Small intestine (tissue), 7 donors: Measurements from ENCODE around the gene MIPOL1. TPM values are rescaled to one million over a fixed set of nuclear protein-coding genes. Genes with fewer than 3 reads are reported as not detected.

Experiments used
- DNase-seq, 2 donors: peaks; one replicate each; pipeline versions ENCODE4 v3.0.0 to v3.0.0-alpha.2; 2013
- FAIRE-seq: peaks from 2 replicates; lab custom pipeline; 2012; peaks lifted over from hg19 to GRCh38; lab: Jason Lieb, UNC
- H3K27ac ChIP-seq, 3 donors: one replicate each; pipeline ENCODE4 v1.5.1; 2013; ENCODE audit warnings: low read length in 2 of 3, mild to moderate bottlenecking in 2 of 3, control low read depth in 1 of 3, inconsistent platforms in 1 of 3, low read depth in 1 of 3, moderate library complexity in 1 of 3
- H3K27me3 ChIP-seq, 3 donors: one replicate each; pipeline ENCODE4 v1.6.1; 2013; ENCODE audit warnings: low read length in 3 of 3, inconsistent platforms in 1 of 3; ENCODE audit not compliant: control insufficient read depth in 3 of 3, insufficient read depth in 3 of 3
- H3K36me3 ChIP-seq, 3 donors: one replicate each; pipeline ENCODE4 v1.6.1; 2013; ENCODE audit warnings: low read length in 3 of 3, inconsistent platforms in 1 of 3, low read depth in 1 of 3, mild to moderate bottlenecking in 1 of 3, moderate library complexity in 1 of 3; ENCODE audit not compliant: control insufficient read depth in 3 of 3, insufficient read depth in 2 of 3
- H3K4me1 ChIP-seq, 3 donors: one replicate each; pipeline ENCODE4 v1.6.1; 2013; ENCODE audit warnings: low read length in 2 of 3, inconsistent platforms in 1 of 3, low read depth in 1 of 3, mild to moderate bottlenecking in 1 of 3, moderate library complexity in 1 of 3; ENCODE audit not compliant: control insufficient read depth in 3 of 3, insufficient read depth in 2 of 3
- H3K4me3 ChIP-seq, 3 donors: one replicate each; pipeline ENCODE4 v1.5.1; 2013; ENCODE audit warnings: low read length in 3 of 3, control low read depth in 1 of 3, inconsistent platforms in 1 of 3, low read depth in 1 of 3, mild to moderate bottlenecking in 1 of 3, moderate library complexity in 1 of 3
- H3K9me3 ChIP-seq, 2 donors: one replicate each; pipeline ENCODE4 v1.6.1; 2013; ENCODE audit warnings: low read depth in 1 of 2, low read length in 1 of 2; ENCODE audit not compliant: control insufficient read depth in 2 of 2, insufficient read depth in 1 of 2
- WGBS, 3 donors: extraction: QIAGEN DNeasy Blood & Tissue Kit; methylation state at CpG; one replicate each; pipeline ENCODE4 v1.1.7; 2013; 5-methylcytosine and 5-hydroxymethylcytosine counted together
- polyA plus RNA-seq, 4 donors: library from polyadenylated mRNA; stranded (reverse) in 3 of 4; unstranded in 1 of 4; fragments of 200-250 nt in 3 of 4; fragments of 120-200 nt in 1 of 4; gene quantifications; one replicate each; pipeline versions ENCODE4 v1.2.1 to v1.2.3, GENCODE V29; 2013
- donor health status: healthy with polysubstance abuse.
- donor health status: control.
- donor health status: control.
- donor health status: Bipolar disorder and iron deficiency.
- donor health status: healthy.

The MIPOL1 gene
- polyA plus RNA-seq, 4 donors = 0.45 to 9.2 (median 2.3) TPM

DNA sequence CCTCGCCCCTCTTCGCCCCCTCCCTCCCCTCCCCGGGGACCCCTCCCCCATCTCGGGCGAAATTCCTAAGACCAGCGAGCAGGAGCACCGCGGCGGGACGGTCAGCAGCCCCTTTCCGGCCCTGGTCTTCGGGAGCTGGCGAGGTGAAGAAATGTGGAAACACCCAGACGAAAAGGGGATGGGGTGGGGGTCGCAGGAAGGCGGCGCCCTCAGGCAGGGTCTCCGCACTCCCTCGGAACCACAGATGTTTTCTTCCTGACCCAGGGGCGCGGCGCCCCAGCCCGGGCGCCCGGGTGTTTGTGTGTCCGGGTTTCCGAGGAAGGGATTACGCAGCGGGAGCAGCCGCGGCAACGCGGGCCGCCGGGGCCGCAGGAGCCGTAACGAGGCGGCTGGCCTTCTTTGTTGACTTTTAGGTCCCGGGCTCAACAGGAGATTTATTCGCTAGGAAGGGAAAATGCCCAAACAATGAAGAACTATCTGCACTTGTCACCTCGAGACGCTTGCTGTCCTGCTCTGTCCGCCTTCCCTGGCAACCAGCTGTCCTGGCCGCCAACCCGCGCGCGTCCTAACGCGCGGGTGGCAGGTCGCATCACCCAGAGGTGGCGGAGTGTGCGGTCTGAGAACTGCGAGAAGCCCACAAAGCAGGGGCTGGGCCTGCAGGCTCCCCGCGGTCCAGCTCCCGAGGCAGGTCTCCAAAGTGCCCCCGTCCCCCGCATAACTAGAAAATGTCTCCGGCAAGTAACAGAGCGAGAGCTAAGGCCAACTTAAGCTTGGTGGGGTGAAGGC is 390.3 kb downstream of the MIPOL1 start:
- FAIRE-seq (no peak), DNase-seq (peak; percentile 48 to 74)
- H3K4me1 ChIP-seq = peaks cover 0 to 10% (median 1%) of the 10 kb centered on the region in 3 donors
- H3K27me3 ChIP-seq = peaks cover 0 to 45% (median 38%) of the 10 kb centered on the region in 3 donors
- peaks cover 0 to 28% (median 1%) of the 10 kb centered on the region in 3 donors for H3K36me3 ChIP-seq
- H3K4me3 ChIP-seq = peak overlapping the region; percentile 46 to 67 (median 60)
- H3K9me3 ChIP-seq = no peaks in the 10 kb centered on the region
- peak overlapping the region; percentile 63 to 81 (median 74) for H3K27ac ChIP-seq
- WGBS, 3 donors = 3 to 7% (median 3%) methylated on average over 57 to 63 of the region's 63 CpGs

DNA sequence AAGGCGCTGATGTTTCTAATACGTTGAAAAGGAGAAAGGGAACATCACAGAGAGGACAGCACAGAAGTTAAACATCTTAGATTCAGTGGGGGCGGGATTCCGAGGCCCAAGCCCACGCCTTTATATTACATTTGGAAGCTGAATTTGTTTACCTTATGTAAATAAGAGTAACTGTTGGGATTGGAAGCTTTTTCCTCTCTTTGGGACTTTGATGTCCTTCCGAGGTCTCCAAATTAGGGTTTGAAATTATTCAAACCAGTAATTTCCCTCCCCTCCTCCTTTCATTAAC is 390.9 kb downstream of the MIPOL1 start:
- peaks cover 0 to 28% (median 1%) of the 10 kb centered on the region in 3 donors for H3K36me3 ChIP-seq
- H3K9me3 ChIP-seq = no peaks in the 10 kb centered on the region
- H3K4me3 ChIP-seq = peak overlapping the region in 2 of 3 donors; percentile 60 to 67
- H3K27me3 ChIP-seq = peaks cover 0 to 42% (median 33%) of the 10 kb centered on the region in 3 donors
- H3K27ac ChIP-seq = peak overlapping the region; percentile 63 to 81 (median 74)
- FAIRE-seq (no peak), DNase-seq (no peak)
- peaks cover 0 to 10% (median 1%) of the 10 kb centered on the region in 3 donors for H3K4me1 ChIP-seq
- 2 to 9% (median 5%) methylated on average over 6 of the region's 6 CpGs for WGBS, 3 donors

DNA sequence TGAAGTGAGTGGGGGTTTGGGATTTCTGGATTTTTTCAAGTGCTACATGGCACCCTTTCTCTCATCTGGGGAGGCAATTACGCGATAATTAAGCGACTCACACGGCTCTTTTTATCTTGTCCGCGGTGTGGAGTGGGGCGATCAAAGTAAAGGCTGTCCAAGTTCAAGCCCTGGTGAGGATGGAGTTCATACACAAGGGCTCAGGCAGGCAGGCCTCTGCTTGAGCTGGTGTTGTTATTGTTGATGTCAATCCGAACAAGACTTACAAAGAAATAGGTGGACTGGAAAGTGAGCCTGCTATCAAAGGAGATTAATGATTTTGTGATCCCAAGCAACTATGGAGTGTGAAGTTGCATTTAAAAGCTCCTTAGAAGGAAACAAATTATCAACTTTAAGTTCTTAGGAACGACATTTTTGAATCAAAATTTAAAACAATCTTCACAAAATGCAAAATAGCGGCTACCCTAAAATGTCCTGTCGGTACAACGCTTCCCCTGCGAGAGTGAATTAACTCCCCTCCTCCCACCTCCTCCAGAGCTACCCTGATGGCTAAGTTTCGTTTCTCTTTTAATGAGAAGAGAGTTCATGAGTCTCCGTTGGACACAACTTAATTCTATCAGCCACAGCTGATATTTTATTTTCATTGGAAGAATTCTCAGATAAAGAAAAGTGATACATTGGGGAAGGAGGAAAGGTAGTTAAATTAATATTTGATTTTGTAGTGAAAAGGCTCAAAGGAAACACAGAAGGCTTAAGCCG is 391.4 kb downstream of the MIPOL1 start:
- Histone ChIP-seq H3K4me1 (peaks cover 0 to 10% (median 1%) of the 10 kb centered on the region in 3 donors), H3K9me3 (no peaks in the 10 kb centered on the region), H3K4me3 (peak overlapping the region in 2 of 3 donors; percentile 60 to 67), H3K27ac (peak overlapping the region; percentile 63 to 81 (median 74)), H3K27me3 (peaks cover 0 to 42% (median 33%) of the 10 kb centered on the region in 3 donors), H3K36me3 (peaks cover 0 to 28% (median 1%) of the 10 kb centered on the region in 3 donors)
- no peak for FAIRE-seq
- 4 to 10% (median 8%) methylated on average over 16 of the region's 16 CpGs for WGBS, 3 donors
- DNase-seq = peak; percentile 60 to 69

DNA sequence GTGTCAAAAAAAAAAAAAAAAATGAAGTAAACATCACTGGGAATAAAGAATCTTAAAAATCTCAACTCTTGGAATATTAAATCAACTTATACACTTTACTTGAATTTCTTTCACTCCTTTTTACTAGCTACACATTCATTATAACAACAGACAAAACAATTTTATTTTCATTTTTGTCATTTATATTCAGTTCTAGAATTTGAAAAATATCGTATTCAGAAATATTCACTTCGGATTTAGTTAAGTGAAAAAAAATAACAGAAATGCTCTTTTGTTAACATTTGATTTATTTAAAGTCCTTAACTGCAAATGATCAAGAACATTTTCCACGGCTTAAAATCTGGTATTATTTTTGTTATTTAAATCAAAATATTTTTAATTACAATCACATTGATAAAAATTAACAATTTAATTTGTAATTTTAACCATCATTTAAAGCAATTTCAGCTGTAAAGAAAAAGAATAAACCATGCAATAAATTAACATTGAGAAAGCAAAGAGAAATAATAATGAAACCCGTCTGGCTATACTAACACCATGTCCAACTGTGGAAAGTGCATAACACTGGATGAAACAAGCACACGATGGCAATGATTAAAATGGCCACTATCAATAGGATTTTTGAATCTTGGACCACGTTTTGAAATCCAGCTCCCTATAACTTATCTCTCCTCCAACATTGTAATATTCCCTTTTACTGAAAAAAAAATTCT is 392.1 kb downstream of the MIPOL1 start:
- Histone ChIP-seq H3K27me3 (peaks cover 0 to 37% (median 31%) of the 10 kb centered on the region in 3 donors), H3K36me3 (peaks cover 0 to 28% (median 1%) of the 10 kb centered on the region in 3 donors), H3K4me1 (peaks cover 0 to 10% (median 1%) of the 10 kb centered on the region in 3 donors), H3K27ac (peak overlapping the region in 1 of 3 donors; percentile 92), H3K9me3 (no peaks in the 10 kb centered on the region), H3K4me3 (peak overlapping the region in 2 of 3 donors; percentile 67 to 69)
- DNase-seq (no peak), FAIRE-seq (peak; percentile 89)
- 4 to 13% (median 12%) methylated on average over 6 of the region's 6 CpGs for WGBS, 3 donors

DNA sequence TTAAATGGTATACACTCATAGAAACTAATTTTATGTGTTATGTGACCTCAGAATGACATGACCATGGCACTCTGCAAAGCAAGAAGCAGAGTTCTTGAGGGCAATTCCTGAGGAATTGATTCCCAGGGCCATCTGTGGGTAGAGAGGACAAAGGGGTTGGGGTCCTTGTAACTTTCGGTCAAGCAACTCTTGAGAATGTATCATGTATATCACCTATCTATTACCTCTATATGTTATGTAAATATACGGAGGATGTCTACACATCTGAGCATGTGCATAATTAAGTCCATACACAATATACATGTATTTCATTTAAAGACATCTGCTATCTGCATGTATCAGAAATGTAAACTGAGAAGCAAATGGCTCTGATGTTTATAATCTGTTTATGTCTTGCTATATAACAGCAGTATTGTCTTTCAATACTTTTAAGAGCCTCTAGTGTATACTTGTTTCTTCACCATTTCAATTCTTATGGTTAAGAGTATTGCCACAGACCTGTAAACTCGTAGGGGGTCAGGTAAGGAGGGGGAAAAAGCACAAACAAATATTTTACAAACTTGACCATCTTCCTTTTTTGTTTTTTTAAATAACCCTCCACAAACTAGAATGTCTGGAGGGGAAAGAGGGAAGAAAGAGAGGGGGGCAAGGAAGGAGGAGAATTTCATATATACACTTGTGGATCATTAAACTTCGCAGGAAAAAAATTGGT is 392.8 kb downstream of the MIPOL1 start:
- FAIRE-seq (no peak), DNase-seq (peak; percentile 32 to 76)
- Histone ChIP-seq H3K27me3 (peaks cover 0 to 34% (median 34%) of the 10 kb centered on the region in 3 donors), H3K4me1 (peaks cover 0 to 6% (median 1%) of the 10 kb centered on the region in 3 donors), H3K4me3 (peak overlapping the region in 2 of 3 donors; percentile 67 to 69), H3K27ac (peak overlapping the region in 1 of 3 donors; percentile 92), H3K9me3 (no peaks in the 10 kb centered on the region), H3K36me3 (peaks cover 0 to 28% (median 1%) of the 10 kb centered on the region in 3 donors)
- WGBS, 3 donors = 6 to 11% (median 9%) methylated on average over 4 of the region's 4 CpGs

DNA sequence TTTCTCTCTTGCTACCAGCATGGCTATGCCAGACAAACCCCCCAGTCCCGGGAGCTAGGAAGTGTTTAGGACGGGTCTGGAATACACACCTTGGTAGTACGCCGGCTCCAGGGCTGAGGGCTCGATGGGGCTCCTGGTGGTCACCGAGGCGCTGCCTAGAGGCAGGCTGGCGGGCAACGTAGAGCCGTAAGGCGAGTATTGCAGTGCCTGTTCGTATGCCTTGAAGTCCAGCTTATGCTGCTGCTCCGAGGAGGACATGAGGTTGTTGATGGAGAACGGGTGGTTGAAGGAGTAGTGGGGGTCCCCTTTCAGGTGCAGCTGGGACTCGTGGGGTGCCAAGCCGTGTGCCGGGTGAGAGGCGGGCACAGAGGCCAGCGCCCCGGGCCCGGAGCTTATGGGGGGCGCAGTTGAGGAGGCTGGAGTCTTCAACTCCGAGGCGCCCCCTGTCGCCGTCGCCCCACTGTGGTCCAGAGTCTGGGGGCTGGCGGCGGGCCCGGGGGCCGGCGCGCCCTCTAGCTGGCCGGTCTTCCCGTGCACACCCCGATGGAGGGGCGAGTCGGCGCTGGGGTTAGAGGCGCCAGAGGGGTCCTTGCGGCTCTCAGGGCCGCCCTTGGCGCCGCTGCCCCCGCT is 393.7 kb downstream of the MIPOL1 start:
- H3K4me3 ChIP-seq = peak overlapping the region; percentile 44 to 69 (median 67)

DNA sequence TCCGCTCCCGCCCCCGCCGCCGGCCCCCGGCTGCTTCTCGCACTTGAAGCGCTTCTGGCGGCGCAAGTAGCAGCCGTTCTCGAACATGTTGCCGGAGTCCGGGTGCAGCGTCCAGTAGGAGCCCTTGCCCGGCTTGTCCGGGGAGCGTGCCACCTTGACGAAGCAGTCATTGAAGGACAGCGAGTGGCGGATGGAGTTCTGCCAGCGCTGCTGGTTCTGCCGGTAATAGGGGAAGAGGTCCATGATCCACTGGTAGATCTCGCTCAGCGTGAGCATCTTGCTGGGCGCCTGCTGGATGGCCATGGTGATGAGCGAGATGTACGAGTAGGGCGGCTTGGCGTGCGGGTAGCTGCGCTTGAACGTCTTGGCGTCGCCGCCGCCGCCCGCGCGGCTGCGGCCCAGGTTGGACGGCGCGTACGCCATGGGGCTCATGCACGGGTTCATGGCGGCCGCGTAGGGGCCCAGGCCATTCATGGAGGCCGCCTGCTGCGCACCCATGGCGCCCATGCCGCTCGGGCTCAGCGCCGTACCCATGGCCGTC is 394.3 kb downstream of the MIPOL1 start:
- Histone ChIP-seq H3K27ac (peak overlapping the region; percentile 80 to 92 (median 83)), H3K4me1 (peaks cover 0 to under 1% (median 0%) of the 10 kb centered on the region in 3 donors), H3K9me3 (no peaks in the 10 kb centered on the region), H3K4me3 (peak overlapping the region; percentile 44 to 79 (median 69)), H3K27me3 (peaks cover 0 to 40% (median 38%) of the 10 kb centered on the region in 3 donors), H3K36me3 (peaks cover 0 to 28% (median 1%) of the 10 kb centered on the region in 3 donors)
- DNase-seq (peak; percentile 47 to 82), FAIRE-seq (no peak)
- WGBS, 3 donors = 2 to 12% (median 6%) methylated on average over 48 to 58 of the region's 58 CpGs

More for the DNA sequence above, 393.7 kb downstream of the MIPOL1 start:
- peaks cover 0 to 39% (median 37%) of the 10 kb centered on the region in 3 donors for H3K27me3 ChIP-seq
- no peaks in the 10 kb centered on the region for H3K9me3 ChIP-seq
- peaks cover 0 to 28% (median 1%) of the 10 kb centered on the region in 3 donors for H3K36me3 ChIP-seq
- DNase-seq = peak; percentile 49 to 85
- FAIRE-seq = no peak
- peak overlapping the region; percentile 74 to 92 (median 80) for H3K27ac ChIP-seq
- no peaks in the 10 kb centered on the region for H3K4me1 ChIP-seq
- WGBS, 3 donors = 2 to 9% (median 5%) methylated on average over 36 to 45 of the region's 45 CpGs
